ENCODE data around the gene RPS6KA5.

DNA sequence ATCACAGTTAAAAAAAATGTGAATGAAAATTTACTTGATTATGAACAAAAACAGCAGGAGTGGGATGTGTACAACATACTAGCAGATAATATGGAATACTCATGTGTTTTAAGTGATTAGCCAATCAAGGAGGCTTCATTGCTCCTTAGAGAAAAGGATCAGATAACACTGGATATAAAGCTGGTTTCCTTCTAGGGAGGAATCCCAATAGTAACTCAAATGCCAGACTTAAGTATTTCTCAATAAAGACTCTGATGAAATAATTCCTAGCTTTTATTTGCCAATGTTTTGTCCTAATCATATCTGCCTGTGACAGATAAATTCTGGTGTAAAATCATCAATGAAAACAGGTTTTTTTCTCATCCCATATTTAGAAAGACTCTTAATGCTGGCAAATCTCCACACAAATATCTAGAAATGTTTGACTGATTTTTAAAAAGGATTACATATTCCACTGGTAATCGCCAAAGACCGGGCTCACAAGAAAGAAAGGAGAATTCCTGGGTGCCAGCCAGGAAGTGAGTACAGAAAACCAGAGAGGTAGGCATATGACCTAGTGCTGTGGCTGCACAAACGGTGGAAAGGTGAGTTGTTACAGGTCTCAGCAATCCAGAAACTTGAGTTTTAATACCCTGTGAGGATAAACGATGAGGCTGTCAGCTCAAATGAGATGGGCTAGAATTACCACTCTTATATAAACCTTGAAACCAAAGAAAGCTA, 135.7 kb downstream of the RPS6KA5 start:
- TF ChIP-seq, protein P1, sequence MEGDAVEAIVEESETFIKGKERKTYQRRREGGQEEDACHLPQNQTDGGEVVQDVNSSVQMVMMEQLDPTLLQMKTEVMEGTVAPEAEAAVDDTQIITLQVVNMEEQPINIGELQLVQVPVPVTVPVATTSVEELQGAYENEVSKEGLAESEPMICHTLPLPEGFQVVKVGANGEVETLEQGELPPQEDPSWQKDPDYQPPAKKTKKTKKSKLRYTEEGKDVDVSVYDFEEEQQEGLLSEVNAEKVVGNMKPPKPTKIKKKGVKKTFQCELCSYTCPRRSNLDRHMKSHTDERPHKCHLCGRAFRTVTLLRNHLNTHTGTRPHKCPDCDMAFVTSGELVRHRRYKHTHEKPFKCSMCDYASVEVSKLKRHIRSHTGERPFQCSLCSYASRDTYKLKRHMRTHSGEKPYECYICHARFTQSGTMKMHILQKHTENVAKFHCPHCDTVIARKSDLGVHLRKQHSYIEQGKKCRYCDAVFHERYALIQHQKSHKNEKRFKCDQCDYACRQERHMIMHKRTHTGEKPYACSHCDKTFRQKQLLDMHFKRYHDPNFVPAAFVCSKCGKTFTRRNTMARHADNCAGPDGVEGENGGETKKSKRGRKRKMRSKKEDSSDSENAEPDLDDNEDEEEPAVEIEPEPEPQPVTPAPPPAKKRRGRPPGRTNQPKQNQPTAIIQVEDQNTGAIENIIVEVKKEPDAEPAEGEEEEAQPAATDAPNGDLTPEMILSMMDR (IDR thresholded peaks at IDR 0.05 in 4 of 5, conservative IDR thresholded peaks at IDR 0.05 in 1 of 5) = no peak
- TF ChIP-seq POLR2A (IDR thresholded peaks at IDR 0.05) = no peak

Data from gastrocnemius medialis (tissue), 4 donors.